Bronchial epithelial cell (primary cell): Measurements from ENCODE around the gene CACNA1D. TPM values are rescaled to one million over a fixed set of nuclear protein-coding genes. Genes with fewer than 3 reads are reported as not detected.
A peak's percentile ranks its signal among the peaks of the same experiment; 100 is the strongest.

ENCODE experiments used
- DNase-seq: peaks from one replicate; pipeline ENCODE4 v3.0.0-alpha.2; 2010; ENCODE audit warnings: low read depth
- FAIRE-seq: peaks from 2 replicates; lab custom pipeline; 2011; peaks lifted over from hg19 to GRCh38; lab: Jason Lieb, UNC
- H3K27me3 ChIP-seq: 2 replicates; pipeline ENCODE4 v1.5.1; 2011; ENCODE audit warnings: low read length; ENCODE audit not compliant: control insufficient read depth, insufficient read depth
- H3K36me3 ChIP-seq: 2 replicates; pipeline ENCODE4 v1.5.1; 2011; ENCODE audit warnings: low read length; ENCODE audit not compliant: control insufficient read depth, insufficient read depth
- H3K4me3 ChIP-seq: 2 replicates; pipeline ENCODE4 v1.5.1; 2011; ENCODE audit warnings: mild to moderate bottlenecking, low read depth, low read length, control low read depth
- total RNA-seq: library from RNA; depleted of rRNA; stranded (reverse); fragments of >200 nt; gene quantifications from 2 replicates; pipeline ENCODE4 v1.2.1, GENCODE V29; 2014
- TF ChIP-seq, protein P1 (sequence below): IDR thresholded peaks from 2 replicates; pipeline ENCODE4 v1.5.1; 2011; ENCODE audit warnings: mild to moderate bottlenecking, moderate library complexity, low read length, control low read depth, inconsistent platforms; ENCODE audit not compliant: insufficient read depth, severe bottlenecking

The CACNA1D gene
- total RNA-seq, 1 donor from 2014 or later: 0.26 TPM

DNA sequence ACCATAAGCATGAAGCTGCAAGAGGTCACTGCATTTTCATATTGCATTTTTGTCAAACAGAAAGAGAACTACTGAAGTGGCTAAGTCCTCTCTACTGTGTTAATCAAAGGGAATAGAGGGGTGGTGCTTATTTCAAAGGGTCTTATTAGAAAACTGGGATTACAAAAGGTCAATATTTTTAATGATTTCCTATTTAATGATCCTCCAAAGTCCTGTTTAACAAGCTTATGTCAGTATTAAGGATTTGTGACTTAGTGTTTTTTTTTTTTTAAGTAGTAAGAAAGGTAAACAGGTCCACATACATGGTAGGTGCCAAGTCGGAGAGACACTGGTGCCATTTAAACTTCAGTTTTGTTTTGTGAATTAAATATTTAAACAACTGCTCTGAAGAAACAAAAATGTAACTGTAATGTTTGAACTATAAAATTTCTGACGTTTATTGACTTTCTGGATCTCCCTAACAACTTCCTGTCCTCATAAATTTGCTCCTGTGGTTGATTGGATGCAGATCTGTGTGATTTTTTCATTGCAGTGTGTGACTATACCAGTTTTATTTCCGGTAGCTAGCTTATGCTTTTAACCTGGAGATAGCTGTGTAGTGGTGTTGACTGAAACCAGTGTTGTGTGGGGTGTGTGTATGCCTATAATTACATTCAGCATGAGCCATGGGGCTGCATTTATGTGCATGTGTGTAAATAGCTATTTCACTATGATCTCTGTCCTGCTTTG, 8.6 kb upstream of the CACNA1D start:
- no peak for DNase-seq
- TF ChIP-seq, protein P1, sequence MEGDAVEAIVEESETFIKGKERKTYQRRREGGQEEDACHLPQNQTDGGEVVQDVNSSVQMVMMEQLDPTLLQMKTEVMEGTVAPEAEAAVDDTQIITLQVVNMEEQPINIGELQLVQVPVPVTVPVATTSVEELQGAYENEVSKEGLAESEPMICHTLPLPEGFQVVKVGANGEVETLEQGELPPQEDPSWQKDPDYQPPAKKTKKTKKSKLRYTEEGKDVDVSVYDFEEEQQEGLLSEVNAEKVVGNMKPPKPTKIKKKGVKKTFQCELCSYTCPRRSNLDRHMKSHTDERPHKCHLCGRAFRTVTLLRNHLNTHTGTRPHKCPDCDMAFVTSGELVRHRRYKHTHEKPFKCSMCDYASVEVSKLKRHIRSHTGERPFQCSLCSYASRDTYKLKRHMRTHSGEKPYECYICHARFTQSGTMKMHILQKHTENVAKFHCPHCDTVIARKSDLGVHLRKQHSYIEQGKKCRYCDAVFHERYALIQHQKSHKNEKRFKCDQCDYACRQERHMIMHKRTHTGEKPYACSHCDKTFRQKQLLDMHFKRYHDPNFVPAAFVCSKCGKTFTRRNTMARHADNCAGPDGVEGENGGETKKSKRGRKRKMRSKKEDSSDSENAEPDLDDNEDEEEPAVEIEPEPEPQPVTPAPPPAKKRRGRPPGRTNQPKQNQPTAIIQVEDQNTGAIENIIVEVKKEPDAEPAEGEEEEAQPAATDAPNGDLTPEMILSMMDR: no peak
- H3K27me3 ChIP-seq: no peaks in the 10 kb centered on the region
- H3K36me3 ChIP-seq: no peaks in the 10 kb centered on the region
- peak; percentile 7 for FAIRE-seq
- H3K4me3 ChIP-seq: no peak overlapping the region

DNA sequence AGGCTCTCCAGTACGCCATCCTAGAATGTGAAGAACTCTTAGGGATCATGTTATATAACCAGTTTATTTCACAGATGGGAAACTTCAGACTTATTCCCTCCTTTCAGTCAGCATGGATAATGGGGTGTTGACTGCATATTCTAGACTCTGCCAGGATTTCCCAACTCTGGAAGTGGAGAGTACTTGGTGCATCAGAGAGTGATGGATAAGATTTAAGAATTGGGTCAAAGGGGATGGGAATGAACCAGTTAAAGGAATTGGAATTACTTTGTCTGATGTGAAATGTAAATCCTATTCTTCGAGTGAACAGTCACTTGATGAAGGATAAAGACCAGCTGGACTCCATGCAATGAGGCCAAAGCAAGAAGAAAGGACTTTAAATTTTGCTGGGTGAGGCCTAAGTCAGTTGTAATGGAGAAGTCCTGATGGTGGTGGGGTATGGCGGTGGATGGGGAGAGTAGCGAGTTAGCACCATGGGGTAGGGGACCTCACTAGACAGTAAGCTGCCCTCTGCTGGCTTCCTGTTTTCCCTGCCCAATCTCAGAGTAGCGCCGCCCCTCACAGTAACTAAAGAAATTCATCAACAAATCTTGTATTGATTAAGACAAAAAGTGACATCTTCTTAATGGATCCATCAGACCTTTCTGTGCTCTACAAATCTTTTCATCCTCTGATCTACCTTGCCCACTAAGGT, 7.3 kb upstream of the CACNA1D start:
- Histone ChIP-seq H3K27me3 (no peaks in the 10 kb centered on the region), H3K36me3 (no peaks in the 10 kb centered on the region), H3K4me3 (no peak overlapping the region)
- DNase-seq (no peak), FAIRE-seq (no peak)
- TF ChIP-seq, protein P1: no peak

DNA sequence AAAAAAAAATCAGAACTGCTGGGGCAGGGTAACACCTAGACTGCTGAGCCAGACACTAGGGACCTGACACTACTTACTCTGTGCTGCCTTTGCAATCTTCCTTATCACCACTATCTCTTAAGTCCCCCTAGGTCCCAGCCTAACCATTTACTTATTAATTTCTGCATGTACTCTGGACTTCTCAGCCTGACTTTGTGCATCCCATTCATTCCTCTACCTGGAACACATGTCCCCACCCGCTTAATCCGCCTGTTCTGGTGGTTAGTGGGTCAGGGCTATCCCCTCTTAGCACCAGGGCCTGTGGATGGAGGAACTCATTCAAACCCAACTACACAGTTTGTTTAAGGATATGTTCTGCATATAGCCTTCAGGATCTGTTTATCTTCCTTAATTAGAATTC, 5.0 kb upstream of the CACNA1D start:
- peaks cover 3% of the 10 kb centered on the region for H3K27me3 ChIP-seq
- TF ChIP-seq, protein P1: no peak
- H3K36me3 ChIP-seq: no peaks in the 10 kb centered on the region
- H3K4me3 ChIP-seq: no peak overlapping the region
- FAIRE-seq (no peak), DNase-seq (no peak)

DNA sequence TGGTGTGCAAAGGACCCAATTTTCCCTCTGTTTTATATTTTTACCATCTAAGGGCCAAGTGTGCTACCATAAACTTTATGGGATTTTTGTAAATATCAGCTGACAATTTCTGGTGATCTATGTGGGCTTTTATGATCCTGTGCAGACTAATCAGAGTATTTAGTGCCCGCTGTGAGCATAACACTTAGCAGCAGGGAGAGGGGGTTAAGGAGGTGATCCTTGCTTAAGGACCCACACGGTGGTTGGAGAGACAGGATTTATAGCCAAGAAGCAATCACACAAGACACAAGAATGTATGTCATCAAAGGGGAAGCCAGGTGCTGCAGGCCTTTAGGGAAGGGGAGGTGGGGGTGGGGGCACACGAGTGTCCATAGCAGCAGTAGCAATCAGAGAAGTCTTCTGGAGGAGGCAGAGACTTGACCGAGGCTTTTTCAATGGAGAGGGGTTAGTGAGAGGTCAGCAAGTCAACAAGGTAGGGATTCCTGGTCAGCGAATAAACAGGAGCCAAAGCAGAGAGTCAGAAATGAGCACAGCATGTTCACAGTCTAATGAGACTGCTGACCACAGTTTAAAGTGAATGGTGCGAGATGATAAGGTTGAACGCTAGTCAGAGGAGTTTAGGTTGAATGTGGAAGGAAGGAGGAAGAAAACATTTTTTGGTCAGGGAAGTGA, 4.5 kb upstream of the CACNA1D start:
- Histone ChIP-seq H3K4me3 (no peak overlapping the region), H3K27me3 (peaks cover 3% of the 10 kb centered on the region), H3K36me3 (no peaks in the 10 kb centered on the region)
- FAIRE-seq (no peak), DNase-seq (no peak)
- TF ChIP-seq, protein P1: no peak

DNA sequence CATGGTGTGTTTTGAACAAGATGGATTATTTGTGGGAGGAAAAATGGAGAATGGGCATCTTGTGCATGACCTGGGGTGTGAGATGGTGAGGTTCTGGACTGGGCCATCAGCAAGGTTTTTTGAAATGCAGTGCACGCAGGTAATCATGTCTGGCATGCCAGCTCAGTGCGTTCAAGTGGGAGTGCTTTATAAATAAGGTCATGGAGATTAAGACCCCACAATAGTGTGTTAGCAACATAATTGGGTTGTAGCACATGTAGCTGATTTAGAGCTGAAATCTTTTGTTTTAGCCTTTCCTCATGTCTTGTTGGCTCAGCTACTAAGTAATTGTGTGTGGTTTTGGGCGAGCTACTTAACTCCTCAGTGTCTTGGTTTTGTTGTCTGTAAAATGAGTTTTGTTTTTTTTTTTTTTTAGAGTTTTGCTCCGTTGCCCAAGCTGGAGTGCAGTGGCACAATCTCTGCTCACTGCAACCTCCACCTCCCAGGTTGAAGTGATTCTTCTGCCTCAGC, 3.9 kb upstream of the CACNA1D start:
- H3K36me3 ChIP-seq: no peaks in the 10 kb centered on the region
- TF ChIP-seq, protein P1: no peak
- H3K27me3 ChIP-seq: peaks cover 8% of the 10 kb centered on the region

More for the DNA sequence above, 3.9 kb upstream of the CACNA1D start:
- H3K4me3 ChIP-seq: no peak overlapping the region
- no peak for DNase-seq
- no peak for FAIRE-seq
